Measurements from ENCODE around the gene SGPL1. TPM values are rescaled to one million over a fixed set of nuclear protein-coding genes. Genes with fewer than 3 reads are reported as not detected.
A peak's percentile ranks its signal among the peaks of the same experiment; 100 is the strongest.

The SGPL1 gene
- total RNA-seq, 1 experiment from 2014 or later: 93.8 TPM

DNA sequence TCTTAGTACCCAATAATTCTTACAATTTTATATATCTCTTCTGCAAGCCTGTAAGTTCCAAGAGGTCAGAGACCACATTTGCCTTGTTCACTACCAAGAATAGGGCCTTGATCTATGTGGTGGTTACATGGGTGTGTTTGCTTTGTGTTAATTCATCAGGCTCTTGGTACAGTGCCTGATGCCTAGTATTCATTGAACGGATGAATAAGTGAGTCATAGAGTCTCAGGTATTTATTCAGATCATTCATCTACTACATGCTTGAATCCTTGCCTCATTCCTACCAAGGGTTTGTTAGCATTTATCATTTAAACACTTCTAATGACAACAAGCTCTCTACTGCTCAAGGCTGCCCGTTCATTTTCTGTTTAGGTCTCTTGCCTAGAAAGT is 11.3 kb upstream of the SGPL1 start:
- Mint-ChIP-seq H3K9me3 (ENCODE audit: unreplicated experiment) (no peaks in the 10 kb centered on the region), H3K36me3 (ENCODE audit: insufficient read depth, unreplicated experiment) (no peaks in the 10 kb centered on the region), H3K27me3 (ENCODE audit: insufficient read depth, unreplicated experiment) (no peaks in the 10 kb centered on the region), H3K4me3 (ENCODE audit: unreplicated experiment) (no peak overlapping the region), H3K4me1 (ENCODE audit: insufficient read depth, unreplicated experiment) (peaks cover 14% of the 10 kb centered on the region), H3K27ac (ENCODE audit: low read depth, unreplicated experiment) (peak overlapping the region; percentile 86)
- BruUV-seq (replicated peaks): no TSS peak
- ChIA-PET CTCF (interaction anchor here (0.8 to 1.0 kb wide), 3 partner anchors 46 to 255 kb away, joined by 3 to 5 read pairs (median 4); no protein-coding TSS in a partner anchor), POLR2A (interaction anchor here (0.7 to 3.7 kb wide), 10 partner anchors 9 to 399 kb away, joined by 3 to 25 read pairs (median 6); partner anchors contain the start of genes PCBD1 and SGPL1)
- TF ChIP-seq, protein P1, sequence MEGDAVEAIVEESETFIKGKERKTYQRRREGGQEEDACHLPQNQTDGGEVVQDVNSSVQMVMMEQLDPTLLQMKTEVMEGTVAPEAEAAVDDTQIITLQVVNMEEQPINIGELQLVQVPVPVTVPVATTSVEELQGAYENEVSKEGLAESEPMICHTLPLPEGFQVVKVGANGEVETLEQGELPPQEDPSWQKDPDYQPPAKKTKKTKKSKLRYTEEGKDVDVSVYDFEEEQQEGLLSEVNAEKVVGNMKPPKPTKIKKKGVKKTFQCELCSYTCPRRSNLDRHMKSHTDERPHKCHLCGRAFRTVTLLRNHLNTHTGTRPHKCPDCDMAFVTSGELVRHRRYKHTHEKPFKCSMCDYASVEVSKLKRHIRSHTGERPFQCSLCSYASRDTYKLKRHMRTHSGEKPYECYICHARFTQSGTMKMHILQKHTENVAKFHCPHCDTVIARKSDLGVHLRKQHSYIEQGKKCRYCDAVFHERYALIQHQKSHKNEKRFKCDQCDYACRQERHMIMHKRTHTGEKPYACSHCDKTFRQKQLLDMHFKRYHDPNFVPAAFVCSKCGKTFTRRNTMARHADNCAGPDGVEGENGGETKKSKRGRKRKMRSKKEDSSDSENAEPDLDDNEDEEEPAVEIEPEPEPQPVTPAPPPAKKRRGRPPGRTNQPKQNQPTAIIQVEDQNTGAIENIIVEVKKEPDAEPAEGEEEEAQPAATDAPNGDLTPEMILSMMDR (IDR thresholded peaks at IDR 0.05; ENCODE audit: unreplicated experiment): no peak
- intact Hi-C loops (cut with micrococcal nuclease): no loop called here
- peak; percentile 79 for DNase-seq (ENCODE audit: unreplicated experiment)

DNA sequence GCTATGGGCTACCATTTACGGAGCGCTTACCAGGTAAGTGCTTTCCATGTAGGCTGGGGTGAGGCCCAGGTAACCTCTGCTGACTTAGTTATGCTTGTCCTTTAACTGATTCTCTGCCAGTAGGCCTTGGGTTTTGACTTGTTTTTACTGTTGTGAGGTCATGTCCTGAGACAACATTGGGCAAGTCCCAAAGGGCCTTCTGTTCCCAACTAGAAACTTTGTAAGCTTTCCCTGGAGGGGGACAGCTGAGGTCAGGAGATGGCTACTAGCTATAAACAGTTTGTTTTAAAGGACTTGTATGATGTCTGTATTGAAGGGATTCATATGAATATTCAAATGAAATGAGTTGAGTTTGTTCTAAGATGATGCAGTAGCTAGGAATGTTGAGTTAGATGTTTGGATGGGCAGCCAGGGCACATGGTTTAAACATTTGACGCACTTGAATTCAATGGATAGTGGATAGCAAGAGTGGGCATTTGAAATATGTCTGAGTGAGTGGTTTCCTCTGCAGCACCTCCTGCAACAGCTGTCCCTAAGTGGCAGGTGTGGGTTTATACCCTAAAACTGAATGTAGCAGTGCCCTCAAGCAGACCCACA is 10.0 kb upstream of the SGPL1 start:
- ChIA-PET POLR2A (interaction anchor here (1.3 to 3.7 kb wide), 3 partner anchors 11 to 12 kb away, joined by 4 to 25 read pairs (median 4); partner anchors contain the start of gene SGPL1), CTCF (interaction anchor here (0.9 to 1.2 kb wide), 3 partner anchors 16 to 256 kb away, joined by 3 to 5 read pairs (median 4); no protein-coding TSS in a partner anchor)
- no peaks in the 10 kb centered on the region for H3K36me3 Mint-ChIP-seq (ENCODE audit: insufficient read depth, unreplicated experiment)
- DNase-seq (ENCODE audit: unreplicated experiment): no peak
- TF ChIP-seq, protein P1 (IDR thresholded peaks at IDR 0.05; ENCODE audit: unreplicated experiment): no peak
- H3K27me3 Mint-ChIP-seq (ENCODE audit: insufficient read depth, unreplicated experiment): no peaks in the 10 kb centered on the region
- H3K4me1 Mint-ChIP-seq (ENCODE audit: insufficient read depth, unreplicated experiment): peaks cover 14% of the 10 kb centered on the region
- intact Hi-C loops (cut with micrococcal nuclease): no loop called here
- no peaks in the 10 kb centered on the region for H3K9me3 Mint-ChIP-seq (ENCODE audit: unreplicated experiment)
- no peak overlapping the region for H3K27ac Mint-ChIP-seq (ENCODE audit: low read depth, unreplicated experiment)
- BruUV-seq (replicated peaks): no TSS peak
- H3K4me3 Mint-ChIP-seq (ENCODE audit: unreplicated experiment): no peak overlapping the region

DNA sequence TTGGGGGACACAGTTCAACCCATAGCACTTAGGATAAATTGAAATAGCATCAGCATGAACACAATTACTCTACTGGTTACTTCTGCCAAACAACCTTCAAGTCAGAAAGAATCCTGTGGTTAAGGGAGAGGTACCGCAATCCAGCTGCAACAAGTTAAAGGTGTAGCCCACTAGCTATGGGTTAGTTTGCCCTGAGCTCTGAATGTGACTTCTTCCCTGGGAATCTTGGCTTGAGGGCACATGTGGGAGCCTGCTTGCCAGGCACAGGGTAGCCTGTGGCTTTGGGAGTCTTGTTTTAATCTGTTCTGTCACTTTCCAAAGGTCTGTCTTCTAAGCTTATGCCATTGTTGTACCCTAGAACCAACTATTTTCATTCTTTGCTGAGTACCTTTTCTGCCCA is 8.9 kb upstream of the SGPL1 start:
- TF ChIP-seq, protein P1 (IDR thresholded peaks at IDR 0.05; ENCODE audit: unreplicated experiment): no peak
- no TSS peak for BruUV-seq (replicated peaks)
- Mint-ChIP-seq H3K27me3 (ENCODE audit: insufficient read depth, unreplicated experiment) (no peaks in the 10 kb centered on the region), H3K36me3 (ENCODE audit: insufficient read depth, unreplicated experiment) (no peaks in the 10 kb centered on the region), H3K4me1 (ENCODE audit: insufficient read depth, unreplicated experiment) (peaks cover 14% of the 10 kb centered on the region), H3K9me3 (ENCODE audit: unreplicated experiment) (no peaks in the 10 kb centered on the region), H3K27ac (ENCODE audit: low read depth, unreplicated experiment) (no peak overlapping the region), H3K4me3 (ENCODE audit: unreplicated experiment) (no peak overlapping the region)
- CTCF ChIA-PET: interaction anchor here (1.1 to 1.2 kb wide), 2 partner anchors 47 to 96 kb away, joined by 4 read pairs; no protein-coding TSS in a partner anchor
- no peak for DNase-seq (ENCODE audit: unreplicated experiment)
- intact Hi-C loops (cut with micrococcal nuclease): no loop called here
- POLR2A ChIA-PET: interaction anchor here (0.8 to 1.4 kb wide), 3 partner anchors 10 to 67 kb away, joined by 3 to 4 read pairs (median 4); no protein-coding TSS in a partner anchor

DNA sequence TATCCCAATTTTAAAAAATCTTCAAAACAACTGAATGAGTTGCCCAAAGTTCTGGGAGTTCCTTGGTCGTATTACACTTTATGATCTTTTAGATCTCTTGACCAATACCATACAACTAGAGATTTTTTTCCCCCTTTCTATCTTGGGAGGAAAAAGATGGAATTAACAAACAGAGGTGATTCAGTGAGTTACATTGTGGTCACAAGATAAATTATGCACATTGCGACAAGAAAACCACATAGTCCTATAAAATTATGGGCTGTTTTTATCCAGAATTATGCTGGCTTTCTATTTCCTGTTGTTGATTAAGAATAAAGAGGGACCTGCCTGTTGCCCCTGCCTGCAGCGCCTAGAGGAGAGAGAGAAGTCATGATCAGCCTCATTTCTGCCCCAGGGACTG is 8.2 kb upstream of the SGPL1 start:
- H3K4me1 Mint-ChIP-seq (ENCODE audit: insufficient read depth, unreplicated experiment): peaks cover 14% of the 10 kb centered on the region
- H3K9me3 Mint-ChIP-seq (ENCODE audit: unreplicated experiment): no peaks in the 10 kb centered on the region
- POLR2A ChIA-PET: interaction anchor here (0.8 kb wide), 1 partner anchor 67 kb away, joined by 3 read pairs; no protein-coding TSS in a partner anchor
- CTCF ChIA-PET: interaction anchor here (1.1 kb wide), 1 partner anchor 47 kb away, joined by 4 read pairs; no protein-coding TSS in a partner anchor
- no peaks in the 10 kb centered on the region for H3K36me3 Mint-ChIP-seq (ENCODE audit: insufficient read depth, unreplicated experiment)
- DNase-seq (ENCODE audit: unreplicated experiment): no peak
- no TSS peak for BruUV-seq (replicated peaks)
- H3K27me3 Mint-ChIP-seq (ENCODE audit: insufficient read depth, unreplicated experiment): no peaks in the 10 kb centered on the region
- TF ChIP-seq, protein P1 (IDR thresholded peaks at IDR 0.05; ENCODE audit: unreplicated experiment): no peak
- intact Hi-C loops (cut with micrococcal nuclease): no loop called here
- no peak overlapping the region for H3K4me3 Mint-ChIP-seq (ENCODE audit: unreplicated experiment)
- H3K27ac Mint-ChIP-seq (ENCODE audit: low read depth, unreplicated experiment): no peak overlapping the region

All from MCF 10A (cell line).